Left renal pelvis (tissue), 4 donors: ENCODE measurements around the gene GRM4. TPM values are rescaled to one million over a fixed set of nuclear protein-coding genes. Genes with fewer than 3 reads are reported as not detected.

Experiments used
- DNase-seq, 4 donors: peaks; one replicate each; pipeline ENCODE4 v3.0.0-alpha.2; 2013; ENCODE audit warnings: low read depth in 4 of 4, low spot score in 3 of 4
- polyA plus RNA-seq, 4 donors: library from polyadenylated mRNA; unstranded; fragments of 120-200 nt; gene quantifications; one replicate each; pipeline ENCODE4 v1.2.1, GENCODE V29; 2013; ENCODE audit not compliant: insufficient read length in 4 of 4

Gene GRM4
- polyA plus RNA-seq, 4 donors = 0.47 to 0.61 (median 0.50) TPM

DNA sequence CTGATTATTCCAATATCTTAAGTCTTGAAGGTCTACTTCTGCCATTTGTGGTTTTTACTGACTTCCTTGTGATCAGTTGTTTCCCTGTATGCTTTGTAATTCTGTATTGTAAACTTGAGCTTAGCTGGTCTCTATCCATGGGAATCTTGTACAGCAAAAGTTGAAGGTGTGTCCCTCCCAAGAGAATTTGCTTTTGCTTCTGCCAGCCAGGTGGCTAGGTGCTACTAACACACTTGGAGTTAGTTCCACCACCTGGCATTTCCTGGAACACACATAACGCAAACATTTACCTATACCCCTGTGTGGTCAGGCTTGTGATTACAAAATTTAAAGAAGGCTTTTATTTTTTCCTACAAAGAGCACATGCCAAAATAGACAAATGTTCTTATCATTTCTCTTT lies 141.2 kb downstream of the GRM4 start:
- no peak for DNase-seq

DNA sequence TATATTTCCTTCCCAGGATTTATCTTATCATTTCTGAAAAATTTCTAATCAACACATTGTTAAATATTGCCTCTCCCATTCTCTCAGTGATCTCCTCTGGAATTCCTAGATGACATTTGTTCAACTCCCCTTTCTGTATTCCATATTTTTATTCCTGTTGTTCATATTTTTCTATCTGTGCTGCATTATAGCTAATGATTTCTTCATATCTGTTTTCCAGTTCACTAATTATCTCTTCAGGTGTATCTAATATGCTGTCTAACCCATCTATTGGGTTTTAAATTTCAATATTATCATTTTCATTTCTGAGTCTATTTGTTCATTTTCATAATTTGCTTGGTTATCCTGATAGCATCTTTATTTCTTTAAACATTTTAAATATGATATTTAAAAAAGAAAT lies 141.9 kb downstream of the GRM4 start:
- DNase-seq = no peak

- no peak for DNase-seq
Observed at GRCh38 chr6:34001706-34002621, 143.9 kb downstream of the GRM4 start.

DNA sequence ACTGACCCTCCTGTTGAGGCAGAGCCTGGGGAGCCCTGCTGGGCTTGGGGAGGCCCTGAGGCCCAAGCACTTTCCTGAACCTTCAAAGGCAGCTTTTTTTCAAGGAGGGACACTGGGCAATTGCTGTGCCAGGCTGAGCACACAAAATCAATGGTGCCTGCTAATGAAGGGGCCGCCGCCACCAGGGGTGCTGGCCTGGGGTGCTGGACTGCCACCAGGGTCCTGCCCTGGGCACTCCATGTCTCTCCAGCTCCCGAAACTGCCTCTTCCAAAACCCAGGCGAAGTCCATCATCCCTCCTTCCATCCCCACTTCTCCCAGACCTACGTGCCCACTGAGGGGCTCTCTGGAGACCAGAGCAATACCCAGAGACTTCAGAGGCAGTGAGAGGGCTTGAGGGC lies 145.6 kb downstream of the GRM4 start:
- no peak for DNase-seq

- DNase-seq = no peak
Observed at GRCh38 chr6:33999567-33999966, 146.3 kb downstream of the GRM4 start.

GRCh38 chr6:33998660-33999059 lies 147.2 kb downstream of the GRM4 start:
- no peak for DNase-seq

GRCh38 chr6:33997265-33997664 lies 148.6 kb downstream of the GRM4 start:
- DNase-seq = no peak

DNA sequence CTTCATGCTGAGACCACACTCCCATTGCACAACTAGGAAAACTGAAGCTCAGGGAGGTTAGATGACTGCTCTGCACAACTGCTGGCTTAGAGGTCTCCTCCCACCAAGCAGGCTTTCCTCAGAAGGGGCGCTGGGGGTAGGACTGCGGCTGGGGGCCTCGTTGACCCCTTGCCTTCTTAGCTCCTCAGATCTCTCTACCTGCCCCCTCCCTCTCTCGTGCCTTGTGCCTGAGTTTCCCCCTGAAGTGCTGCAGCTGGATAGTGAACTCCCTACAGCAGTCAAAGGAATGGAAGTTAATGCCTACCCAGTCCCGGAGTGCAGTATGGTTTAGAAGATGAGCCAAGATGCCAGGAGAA lies 149.8 kb downstream of the GRM4 start:
- DNase-seq = no peak

GRCh38 chr6:33995309-33996119 lies 150.4 kb downstream of the GRM4 start:
- no peak for DNase-seq

DNA sequence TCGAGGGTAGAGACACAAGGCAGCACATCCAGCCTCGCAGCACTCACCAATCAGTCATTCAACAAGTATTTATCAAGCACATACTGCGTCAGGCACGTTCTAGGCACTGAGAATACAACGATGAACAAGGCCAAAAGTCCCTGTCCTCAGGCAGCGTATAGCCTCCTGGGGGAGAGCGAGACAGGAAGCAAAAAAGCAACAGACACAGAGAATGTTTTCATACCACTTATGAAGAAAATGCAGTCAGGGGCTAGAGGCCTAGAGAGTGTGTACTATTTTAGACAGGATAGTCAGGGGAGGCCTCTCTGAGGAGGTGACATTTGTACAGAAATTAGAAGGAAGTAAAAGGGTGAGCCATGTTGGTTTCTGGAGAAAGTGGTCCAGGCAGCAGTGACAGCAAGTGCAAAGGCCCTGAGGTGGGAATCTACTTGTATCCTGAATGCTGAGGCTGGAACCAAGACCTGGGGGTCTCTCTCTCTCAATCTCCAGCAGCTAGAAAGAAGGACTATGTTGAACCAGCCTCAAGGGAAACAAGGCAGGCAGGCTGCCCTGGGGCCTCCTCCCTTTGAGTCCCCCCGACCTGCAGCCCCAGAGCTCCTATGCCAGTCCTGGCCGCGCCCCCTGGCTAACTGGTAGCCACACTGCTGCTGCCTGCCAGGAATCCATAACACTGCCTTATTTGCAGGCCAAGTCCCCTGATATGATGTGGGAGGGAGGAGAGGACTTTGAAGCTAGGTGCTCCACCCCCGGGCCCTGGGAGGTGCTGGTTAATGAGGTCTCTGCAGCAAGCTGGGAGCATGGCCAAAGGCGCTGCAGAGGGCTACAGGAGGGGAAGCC lies 151.2 kb downstream of the GRM4 start:
- DNase-seq = no peak

DNA sequence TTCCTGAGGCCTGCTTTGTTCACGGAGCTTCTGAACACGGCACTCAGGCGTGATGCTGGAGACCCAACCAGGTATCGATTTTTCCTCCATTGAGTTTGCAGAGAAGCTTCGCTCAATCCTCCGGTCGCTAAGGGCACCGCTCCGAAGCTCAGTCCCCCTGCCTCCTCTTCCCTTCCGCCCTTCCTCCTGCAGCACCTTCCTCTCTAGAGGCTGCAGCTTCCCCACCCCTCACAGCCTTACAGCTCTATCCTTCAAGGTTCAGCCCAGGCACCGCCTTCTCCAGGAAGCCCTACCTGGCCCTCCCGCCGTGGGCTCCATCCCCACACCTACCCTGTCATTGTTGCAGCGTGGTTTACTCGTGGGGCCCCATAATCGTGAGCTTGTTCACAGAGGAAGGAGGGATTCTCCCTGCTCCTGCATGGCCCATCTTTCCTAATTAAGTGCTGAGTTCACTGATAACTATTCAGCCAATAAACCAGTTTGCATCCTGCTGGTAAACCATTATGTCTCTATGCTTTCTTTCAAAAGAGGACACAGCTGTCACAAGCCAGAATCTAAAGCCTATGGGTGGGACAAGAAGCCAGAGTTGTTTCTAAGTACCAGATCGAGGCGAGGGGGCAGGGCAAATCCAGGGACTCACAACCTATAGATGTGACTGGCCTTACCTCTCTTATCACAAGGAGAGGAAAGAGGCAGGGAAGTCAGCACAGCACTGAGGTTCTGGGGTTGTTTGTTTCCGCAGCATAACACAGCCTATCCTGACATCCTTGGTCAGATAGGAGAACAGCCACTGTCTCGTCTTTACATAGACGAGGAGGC lies 152.0 kb downstream of the GRM4 start:
- DNase-seq = no peak

- DNase-seq = no peak
Observed at GRCh38 chr6:33993091-33993490, 152.8 kb downstream of the GRM4 start.

DNA sequence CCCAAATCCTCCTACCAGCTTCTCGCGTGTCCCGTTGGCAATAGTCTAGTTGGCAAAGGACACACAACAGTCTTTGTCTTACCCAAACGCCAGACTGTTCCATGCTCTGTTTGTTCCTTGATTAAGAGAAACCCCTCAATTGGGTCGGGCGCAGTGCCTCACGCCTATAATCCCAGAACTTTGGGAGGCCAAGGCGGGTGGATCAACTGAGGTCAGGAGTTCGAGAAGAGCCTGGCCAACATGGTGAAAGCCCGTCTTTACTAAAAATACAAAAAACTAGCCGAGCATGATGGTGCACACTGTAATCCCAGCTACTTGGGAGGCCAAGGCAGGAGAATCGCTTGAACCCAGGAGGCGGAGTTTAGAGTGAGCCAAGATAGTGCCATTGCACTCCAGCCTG lies 153.7 kb downstream of the GRM4 start:
- no peak for DNase-seq

DNA sequence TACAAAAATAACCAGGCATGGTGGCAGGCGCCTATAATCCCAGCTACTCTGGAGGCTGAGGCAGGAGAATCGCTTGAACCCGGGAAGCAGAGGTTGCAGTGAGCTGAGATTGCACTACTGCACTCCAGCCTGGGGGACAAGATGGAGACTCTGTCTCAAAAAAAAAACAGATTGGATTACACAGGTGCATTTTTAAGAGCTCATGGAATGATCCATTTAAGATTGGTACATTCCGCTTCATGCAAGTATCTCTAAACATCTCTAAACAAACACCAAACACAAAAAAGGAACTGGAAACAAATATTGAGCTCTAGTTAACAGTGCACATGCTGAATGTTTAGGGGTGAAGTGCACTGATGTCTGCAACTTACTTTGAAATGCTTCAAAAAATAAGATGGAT lies 154.3 kb downstream of the GRM4 start:
- no peak for DNase-seq

GRCh38 chr6:33990061-33990541 lies 155.8 kb downstream of the GRM4 start:
- DNase-seq = no peak

DNA sequence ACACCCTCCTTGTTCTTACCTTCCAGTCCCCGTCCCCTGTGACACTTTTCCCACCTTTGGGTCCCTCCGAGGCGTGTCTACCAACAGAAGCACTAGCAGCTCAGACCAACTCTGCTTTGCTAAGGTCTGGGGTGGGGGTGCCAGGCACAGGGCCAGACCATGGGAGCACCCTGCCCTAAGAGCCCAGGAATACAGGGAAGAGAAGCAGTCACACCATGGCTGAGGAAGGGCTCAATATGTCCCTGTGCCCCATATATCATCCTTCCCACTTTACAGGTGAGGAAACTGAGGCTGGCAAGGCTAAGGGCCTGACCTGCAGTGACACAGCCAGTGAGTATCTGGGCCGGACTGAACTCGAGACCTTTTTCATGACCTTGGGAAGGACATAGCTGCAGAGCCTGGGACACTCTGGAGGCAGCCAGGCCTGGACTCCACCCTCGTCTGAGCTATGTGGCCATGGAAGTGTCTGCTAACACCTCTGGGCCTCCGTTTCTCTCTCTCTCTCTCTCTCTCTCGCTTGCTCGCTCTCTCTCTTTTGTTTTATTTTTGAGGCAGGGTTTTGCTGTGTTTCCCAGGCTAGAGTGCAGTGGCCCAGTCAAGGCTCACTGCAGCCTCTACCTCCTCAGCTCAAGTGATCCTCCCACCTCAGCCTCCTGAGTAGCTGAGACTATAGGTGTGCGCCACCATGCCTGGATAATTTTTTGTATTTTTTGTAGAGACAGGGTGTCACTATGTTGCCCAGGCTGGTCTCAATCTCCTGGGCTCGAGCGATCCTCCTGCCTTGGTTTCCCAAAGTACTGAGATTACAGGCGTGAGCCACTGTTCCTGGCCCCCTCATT lies 156.7 kb downstream of the GRM4 start:
- DNase-seq = no peak

GRCh38 chr6:33988121-33989015 lies 157.5 kb downstream of the GRM4 start:
- DNase-seq = no peak

DNA sequence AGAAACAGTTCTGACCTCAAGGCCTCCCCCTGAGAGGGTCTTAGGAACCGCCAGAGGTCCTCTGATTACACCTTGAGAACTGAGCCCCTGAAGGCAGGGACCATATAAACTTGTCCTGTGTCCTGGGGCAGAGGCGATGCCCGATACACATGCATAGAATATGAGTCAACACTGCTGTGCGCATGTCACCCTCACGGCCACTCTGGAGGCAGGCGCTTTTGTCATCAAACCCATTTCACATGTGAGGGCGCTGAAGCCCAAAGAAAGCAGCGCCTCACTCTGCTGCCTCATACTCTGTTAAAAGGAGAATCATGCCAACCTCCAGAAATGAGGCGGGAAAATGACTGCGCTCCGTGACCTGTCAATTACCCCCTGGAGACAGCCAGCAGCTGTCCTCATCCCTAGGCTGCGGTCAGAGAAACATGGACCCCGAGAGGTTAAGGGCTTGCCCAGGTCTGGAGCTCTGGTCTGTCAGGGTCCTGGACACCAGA lies 158.3 kb downstream of the GRM4 start:
- DNase-seq = no peak
